SK-N-SH treated with all-trans-retinoic acid at 6 μM for 48 hours (cell line): ENCODE results near the gene ANKRD45.
"Not testable (repeated sequence)": the region's sequence is repeated elsewhere in the genome, so short reads cannot be mapped to it uniquely, and the experiment has no call there.

Source experiments
- ATAC-seq: fragments of 200-7000 bp; cut with Tn5 transposase; 3 replicates; pipeline ENCODE4 v1.9.1; 2020; ENCODE audit warnings: mild to moderate bottlenecking, moderate library complexity
- ARNTL ChIP-seq: fragments of 450-650 bp; formaldehyde crosslinking; IDR thresholded peaks from 2 replicates; pipeline ENCODE4 v1.5.0; 2020; ENCODE audit warnings: low read depth, mild to moderate bottlenecking, moderate library complexity, borderline replicate concordance
- BACH2 ChIP-seq: fragments of 250-450 bp; sonication (Bioruptor Pico); IDR thresholded peaks from 2 replicates; pipeline ENCODE4 v1.9.0; 2021; ENCODE audit warnings: mild to moderate bottlenecking, borderline replicate concordance
- CREB5 ChIP-seq: fragments of 250-450 bp; sonication (Bioruptor Pico); IDR thresholded peaks from 2 replicates; pipeline ENCODE4 v1.5.1; 2020; ENCODE audit warnings: low read depth, mild to moderate bottlenecking, moderate library complexity
- CSDC2 ChIP-seq: fragments of 250-450 bp; sonication (Bioruptor Pico); IDR thresholded peaks from 2 replicates; pipeline ENCODE4 v1.5.0; 2020; ENCODE audit warnings: mild to moderate bottlenecking, moderate library complexity
- CSRNP3 ChIP-seq: fragments of 250-450 bp; sonication (Bioruptor Pico); IDR thresholded peaks from 2 replicates; pipeline ENCODE4 v1.5.1; 2021; ENCODE audit warnings: mild to moderate bottlenecking, moderate library complexity
- ESRRG ChIP-seq: fragments of 250-450 bp; sonication (Bioruptor Pico); IDR thresholded peaks from 2 replicates; pipeline ENCODE4 v1.6.1; 2021; ENCODE audit warnings: mild to moderate bottlenecking
- GLIS3 ChIP-seq: fragments of 250-450 bp; sonication (Bioruptor Pico); IDR thresholded peaks from 2 replicates; pipeline ENCODE4 v1.5.0; 2020; ENCODE audit warnings: mild to moderate bottlenecking, moderate library complexity
- ISL1 ChIP-seq: fragments of 250-450 bp; sonication (Bioruptor Pico); IDR thresholded peaks from 2 replicates; pipeline ENCODE4 v2.1.2; 2022; ENCODE audit warnings: mild to moderate bottlenecking, moderate library complexity
- OSR1 ChIP-seq: fragments of 250-450 bp; sonication (Bioruptor Pico); IDR thresholded peaks from 2 replicates; pipeline ENCODE4 v1.8.0; 2022; ENCODE audit warnings: moderate library complexity, mild to moderate bottlenecking, inconsistent platforms
- POU6F1 ChIP-seq: fragments of 250-450 bp; sonication (Bioruptor Pico); IDR thresholded peaks from 2 replicates; pipeline ENCODE4 v1.8.0; 2021; ENCODE audit warnings: low read depth, mild to moderate bottlenecking, moderate library complexity, borderline replicate concordance
- PPARA ChIP-seq: fragments of 250-450 bp; sonication (Bioruptor Pico); IDR thresholded peaks from 2 replicates; pipeline ENCODE4 v1.5.0; 2020; ENCODE audit warnings: mild to moderate bottlenecking, borderline replicate concordance
- RARB ChIP-seq: fragments of 250-450 bp; sonication (Bioruptor Pico); IDR thresholded peaks from 2 replicates; pipeline ENCODE4 v1.8.0; 2021; ENCODE audit warnings: mild to moderate bottlenecking, moderate library complexity
- SNAI2 ChIP-seq: fragments of 250-450 bp; sonication (Bioruptor Pico); IDR thresholded peaks from 2 replicates; pipeline ENCODE4 v1.5.0; 2020; ENCODE audit warnings: mild to moderate bottlenecking, moderate library complexity
- TCF4 ChIP-seq: fragments of 250-450 bp; sonication (Bioruptor Pico); IDR thresholded peaks from 2 replicates; pipeline ENCODE4 v1.8.0; 2021; ENCODE audit warnings: mild to moderate bottlenecking, moderate library complexity, borderline replicate concordance
- TOX ChIP-seq: fragments of 250-450 bp; sonication (Bioruptor Pico); IDR thresholded peaks from 2 replicates; pipeline ENCODE4 v1.8.0; 2021; ENCODE audit warnings: mild to moderate bottlenecking, moderate library complexity, borderline replicate concordance
- TSHZ2 ChIP-seq: fragments of 250-450 bp; sonication (Bioruptor Pico); IDR thresholded peaks from 2 replicates; pipeline ENCODE4 v1.5.0; 2020; ENCODE audit warnings: mild to moderate bottlenecking, moderate library complexity
- ZC3H10 ChIP-seq: fragments of 250-450 bp; sonication (Bioruptor Pico); IDR thresholded peaks from 2 replicates; pipeline ENCODE4 v1.5.1; 2021; ENCODE audit warnings: mild to moderate bottlenecking, moderate library complexity
- ZFP3 ChIP-seq: fragments of 250-450 bp; sonication (Bioruptor Pico); IDR thresholded peaks from 2 replicates; pipeline ENCODE4 v1.5.0; 2020; ENCODE audit warnings: mild to moderate bottlenecking, moderate library complexity
- ZFP30 ChIP-seq: fragments of 450-650 bp; formaldehyde crosslinking; IDR thresholded peaks from 2 replicates; pipeline ENCODE4 v1.5.0; 2022; ENCODE audit warnings: mild to moderate bottlenecking, moderate library complexity
- ZNF70 ChIP-seq: fragments of 450-650 bp; formaldehyde crosslinking; IDR thresholded peaks from 2 replicates; pipeline ENCODE4 v1.5.0; 2020; ENCODE audit warnings: mild to moderate bottlenecking, moderate library complexity

ANKRD45 gene

GRCh38 chr1:173638043-173639021 is 31.3 kb downstream of the ANKRD45 start:
- ATAC-seq: no peak
- TF ChIP-seq TCF4 (CRISPR knock-in tag) (no peak), ZFP30 (no peak), CSRNP3 (no peak), TSHZ2 (CRISPR knock-in tag) (no peak), ZC3H10 (CRISPR knock-in tag) (no peak), SNAI2 (CRISPR knock-in tag) (no peak)

GRCh38 chr1:173637236-173638042 is 32.2 kb downstream of the ANKRD45 start:
- not testable (repeated sequence) for ATAC-seq

GRCh38 chr1:173635116-173635515 is 34.5 kb downstream of the ANKRD45 start, which contains the start of gene TEX50:
Gene TEX50, plus strand, starts transcription at chr1:173635338. Its CDS starts 184 bp downstream, at chr1:173635522.
- ATAC-seq: no peak
- TF ChIP-seq ARNTL (CRISPR knock-in tag) (no peak), TCF4 (CRISPR knock-in tag) (no peak), GLIS3 (no peak), OSR1 (CRISPR knock-in tag) (no peak), ZFP3 (no peak), BACH2 (no peak), POU6F1 (CRISPR knock-in tag) (no peak), ISL1 (CRISPR knock-in tag) (no peak), PPARA (CRISPR knock-in tag) (no peak), CSRNP3 (no peak), SNAI2 (CRISPR knock-in tag) (no peak), ZNF70 (no peak), ZFP30 (no peak), TOX (CRISPR knock-in tag) (no peak), RARB (CRISPR knock-in tag) (no peak), ZC3H10 (CRISPR knock-in tag) (no peak)

GRCh38 chr1:173628888-173629287 is 40.8 kb downstream of the ANKRD45 start:
- ATAC-seq: no peak
- TF ChIP-seq ARNTL (CRISPR knock-in tag) (no peak), GLIS3 (no peak), RARB (CRISPR knock-in tag) (no peak), CREB5 (CRISPR knock-in tag) (no peak), POU6F1 (CRISPR knock-in tag) (no peak), ESRRG (no peak), TCF4 (CRISPR knock-in tag) (no peak), ZNF70 (no peak), TOX (CRISPR knock-in tag) (no peak), CSRNP3 (no peak), CSDC2 (CRISPR knock-in tag) (no peak), SNAI2 (CRISPR knock-in tag) (no peak), ZC3H10 (CRISPR knock-in tag) (no peak), ISL1 (CRISPR knock-in tag) (no peak), ZFP3 (no peak), BACH2 (no peak)
